Spleen (tissue), 11 donors: ENCODE measurements around the gene TINAG. TPM values are rescaled to one million over a fixed set of nuclear protein-coding genes. Genes with fewer than 3 reads are reported as not detected.

Experiments
- DNase-seq: peaks from one replicate; pipeline ENCODE4 v3.0.0-alpha.2; 2020
- H3K27ac ChIP-seq, 8 donors: fragments of 200-600 bp; sonication (generic) in 7 of 8; 1 replicate in 4 of 8; 2 replicates in 4 of 8; pipeline versions ENCODE4 v1.5.0 to v1.8.0; 2016 to 2021; ENCODE audit warnings: inconsistent platforms in 4 of 8, mild to moderate bottlenecking in 4 of 8, moderate library complexity in 1 of 8
- H3K27me3 ChIP-seq, 7 donors: fragments of 200-600 bp; sonication (generic) in 6 of 7; replicated peaks in 1 of 7; 1 replicate in 4 of 7; 2 replicates in 3 of 7; pipeline versions ENCODE4 v1.5.0 to v1.8.0; 2016 to 2021; ENCODE audit warnings: inconsistent platforms in 3 of 7, mild to moderate bottlenecking in 1 of 7
- H3K36me3 ChIP-seq, 6 donors: fragments of 200-600 bp; sonication (generic) in 5 of 6; 1 replicate in 4 of 6; 2 replicates in 2 of 6; pipeline versions ENCODE4 v1.5.0 to v1.8.0; 2016 to 2021; ENCODE audit warnings: inconsistent platforms in 2 of 6
- H3K4me1 ChIP-seq, 6 donors: fragments of 200-600 bp; sonication (generic) in 5 of 6; 1 replicate in 3 of 6; 2 replicates in 3 of 6; pipeline versions ENCODE4 v1.5.0 to v1.8.0; 2016 to 2021; ENCODE audit warnings: inconsistent platforms in 3 of 6
- H3K4me3 ChIP-seq, 8 donors: fragments of 200-600 bp; sonication (generic) in 7 of 8; 1 replicate in 4 of 8; 2 replicates in 4 of 8; pipeline versions ENCODE4 v1.5.0 to v1.8.0; 2016 to 2021; ENCODE audit warnings: inconsistent platforms in 4 of 8, mild to moderate bottlenecking in 4 of 8, moderate library complexity in 2 of 8
- H3K9me3 ChIP-seq, 8 donors: fragments of 200-600 bp; sonication (generic) in 7 of 8; 1 replicate in 4 of 8; 2 replicates in 4 of 8; pipeline versions ENCODE4 v1.5.0 to v1.8.0; 2016 to 2021; ENCODE audit warnings: inconsistent platforms in 4 of 8
- CTCF ChIP-seq, 11 experiments: fragments of 200-600 bp in 7 of 11; fragments of 450-650 bp in 4 of 11; sonication (generic) in 4 of 11; IDR thresholded peaks in 8 of 11; conservative IDR thresholded peaks in 3 of 11; 1 replicate in 7 of 11; 2 replicates in 4 of 11; pipeline versions ENCODE4 v1.4.0 to v1.8.0; 2016 to 2021; ENCODE audit warnings: antibody characterized with exemption in 11 of 11, inconsistent platforms in 4 of 11, mild to moderate bottlenecking in 1 of 11
- POLR2A ChIP-seq, 3 donors: fragments of 450-650 bp; IDR thresholded peaks; one replicate each; pipeline ENCODE4 v1.5.1; 2017; ENCODE audit warnings: antibody characterized with exemption in 3 of 3, mild to moderate bottlenecking in 1 of 3
- POLR2AphosphoS5 ChIP-seq, 3 donors: sonication (generic); formaldehyde crosslinking; IDR thresholded peaks; one replicate each; pipeline ENCODE4 v1.5.1; 2017; ENCODE audit warnings: antibody characterized with exemption in 3 of 3
- WGBS, 5 donors: extraction: QIAGEN DNeasy Blood & Tissue Kit in 3 of 5; methylation state at CpG; one replicate each; pipeline versions ENCODE4 v1.1.5 to v1.1.7; 2013 to 2018; 5-methylcytosine and 5-hydroxymethylcytosine counted together
- intact Hi-C: fragments of 100-400 bp; cut with DNase I; formaldehyde crosslinking; loops from one replicate; pipeline ENCODE4 v1.15.0; 2023; ENCODE audit warnings: low total_unique reads
- polyA plus RNA-seq, 3 donors: library from polyadenylated mRNA; stranded (reverse); fragments of 200-250 nt; gene quantifications; one replicate each; pipeline ENCODE4 v1.2.1, GENCODE V29; 2013
- total RNA-seq, 7 donors: library from RNA; depleted of rRNA in 3 of 7; stranded (reverse); fragments of >200 nt in 3 of 7; fragmentation: NEBNext Ultra II Directional in 4 of 7; extraction: Animal tissue kit (Norgen Biotek cat#: 25700) in 4 of 7; gene quantifications; one replicate each; pipeline versions ENCODE4 v1.1.0 to v1.2.1, GENCODE V29; 2016 to 2021
- donor health status: healthy with polysubstance abuse.
- donor health status: DM: no; HTN: no; CAD: no; lungs with moderate emphysema.
- donor health status: DM: no; HTN: no; CAD: no.
- donor health status: Bipolar disorder and iron deficiency.
- donor health status: healthy.
- donor health status: DM: no; HTN: no; CAD: no.
- donor health status: DM: yes; HTN: yes; CAD: no.

The TINAG gene
- total and polyA plus RNA-seq, 10 donors: not detected

DNA sequence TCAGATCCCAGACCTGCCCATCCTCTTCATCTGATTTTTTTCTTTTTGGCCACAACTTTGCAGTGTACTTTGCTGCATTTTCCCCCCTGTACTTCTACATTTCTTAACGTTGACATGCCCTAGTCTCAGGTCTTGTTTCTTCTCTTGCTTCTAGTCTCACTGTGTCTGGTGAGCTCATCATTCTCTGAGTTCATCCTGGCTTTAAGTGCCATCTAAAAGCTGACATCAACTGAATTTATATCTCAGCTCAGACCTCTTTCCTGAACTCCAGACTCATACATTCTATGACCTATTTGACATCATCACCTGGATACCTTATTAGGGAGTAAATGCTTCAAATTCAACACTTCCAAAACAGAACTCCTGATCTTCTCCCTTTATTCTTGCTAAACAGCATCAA, 48.9 kb downstream of the TINAG start:
- Histone ChIP-seq H3K4me1 (no peaks in the 10 kb centered on the region), H3K27me3 (no peaks in the 10 kb centered on the region), H3K4me3 (no peak overlapping the region), H3K36me3 (no peaks in the 10 kb centered on the region), H3K27ac (no peak overlapping the region), H3K9me3 (no peaks in the 10 kb centered on the region)
- intact Hi-C loops: no loop called here
- TF ChIP-seq CTCF (IDR thresholded peaks at IDR 0.05 in 8 of 11, conservative IDR thresholded peaks at IDR 0.05 in 3 of 11) (no peak), POLR2A (IDR thresholded peaks at IDR 0.05) (no peak), POLR2AphosphoS5 (IDR thresholded peaks at IDR 0.05) (no peak)
- WGBS, 5 donors: 55 to 72% (median 68%) methylated on average over 1 of the region's 1 CpG
- no peak for DNase-seq

DNA sequence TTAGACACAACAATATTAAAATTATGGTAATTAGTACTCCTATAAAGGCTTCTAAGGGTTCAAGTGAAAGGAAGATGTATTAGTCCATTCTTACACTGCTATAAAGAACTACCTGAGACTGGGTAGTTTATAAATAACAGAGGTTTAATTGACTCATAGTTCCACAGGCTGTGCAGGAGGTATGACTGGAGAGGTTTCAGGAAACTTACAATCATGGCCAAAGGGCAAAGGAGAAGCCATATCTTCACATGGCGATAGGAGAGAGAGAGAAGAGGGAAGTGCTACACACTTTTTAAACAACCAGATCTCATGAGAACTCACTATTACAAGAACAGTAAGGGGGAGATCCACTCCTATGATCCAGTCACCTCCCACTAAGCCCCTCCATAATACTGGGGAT, 52.9 kb downstream of the TINAG start:
- DNase-seq: no peak
- TF ChIP-seq POLR2AphosphoS5 (IDR thresholded peaks at IDR 0.05) (no peak), CTCF (IDR thresholded peaks at IDR 0.05 in 8 of 11, conservative IDR thresholded peaks at IDR 0.05 in 3 of 11) (no peak), POLR2A (IDR thresholded peaks at IDR 0.05) (no peak)
- Histone ChIP-seq H3K27ac (no peak overlapping the region), H3K27me3 (no peaks in the 10 kb centered on the region), H3K9me3 (no peaks in the 10 kb centered on the region), H3K36me3 (no peaks in the 10 kb centered on the region), H3K4me1 (no peaks in the 10 kb centered on the region), H3K4me3 (no peak overlapping the region)
- intact Hi-C loops: no loop called here
- 75 to 97% (median 90%) methylated on average over 1 of the region's 1 CpG for WGBS, 5 donors

GRCh38 chr6:54361734-54362133, 53.5 kb downstream of the TINAG start:
- WGBS, 5 donors: 80 to 97% (median 87%) methylated on average over 1 of the region's 1 CpG
- H3K27ac ChIP-seq: no peak overlapping the region
- DNase-seq: no peak
- TF ChIP-seq POLR2A (IDR thresholded peaks at IDR 0.05): no peak
- no peak for TF ChIP-seq POLR2AphosphoS5 (IDR thresholded peaks at IDR 0.05)
- TF ChIP-seq CTCF (IDR thresholded peaks at IDR 0.05 in 8 of 11, conservative IDR thresholded peaks at IDR 0.05 in 3 of 11): no peak
- no peak overlapping the region for H3K4me3 ChIP-seq
- no peaks in the 10 kb centered on the region for H3K9me3 ChIP-seq
- intact Hi-C loops: no loop called here
- H3K27me3 ChIP-seq: no peaks in the 10 kb centered on the region
- H3K4me1 ChIP-seq: no peaks in the 10 kb centered on the region
- no peaks in the 10 kb centered on the region for H3K36me3 ChIP-seq

GRCh38 chr6:54366667-54367327, 58.6 kb downstream of the TINAG start:
- no peak for DNase-seq
- Histone ChIP-seq H3K27me3 (no peaks in the 10 kb centered on the region), H3K27ac (no peak overlapping the region), H3K4me3 (no peak overlapping the region), H3K36me3 (no peaks in the 10 kb centered on the region), H3K4me1 (no peaks in the 10 kb centered on the region), H3K9me3 (no peaks in the 10 kb centered on the region)
- no peak for TF ChIP-seq POLR2AphosphoS5 (IDR thresholded peaks at IDR 0.05)
- TF ChIP-seq POLR2A (IDR thresholded peaks at IDR 0.05): no peak
- WGBS, 5 donors: 62 to 76% (median 69%) methylated on average over 4 of the region's 4 CpGs
- intact Hi-C loops: no loop called here
